ENCODE results near the gene EXTL1.

DNA sequence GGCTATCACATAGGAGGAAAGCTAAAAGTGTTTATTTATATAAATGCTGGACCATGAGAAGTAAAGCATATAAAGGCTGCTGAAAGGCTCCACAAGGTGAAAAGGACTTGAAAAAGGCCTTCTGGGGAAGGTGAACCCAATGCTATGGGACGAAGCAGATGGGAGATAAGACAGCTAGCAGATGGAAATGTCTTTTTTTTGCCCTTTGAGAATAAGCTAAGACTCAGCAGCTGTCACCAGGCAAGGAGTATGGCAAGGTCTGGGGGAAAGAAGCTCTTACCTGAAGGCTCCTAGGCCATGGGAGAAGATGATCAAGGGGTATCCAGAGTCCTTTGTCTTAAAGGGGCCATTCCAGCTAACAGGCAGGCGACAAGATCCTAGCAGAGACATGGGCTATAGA, 33.6 kb upstream of the EXTL1 start:
- TF ChIP-seq, protein P1, sequence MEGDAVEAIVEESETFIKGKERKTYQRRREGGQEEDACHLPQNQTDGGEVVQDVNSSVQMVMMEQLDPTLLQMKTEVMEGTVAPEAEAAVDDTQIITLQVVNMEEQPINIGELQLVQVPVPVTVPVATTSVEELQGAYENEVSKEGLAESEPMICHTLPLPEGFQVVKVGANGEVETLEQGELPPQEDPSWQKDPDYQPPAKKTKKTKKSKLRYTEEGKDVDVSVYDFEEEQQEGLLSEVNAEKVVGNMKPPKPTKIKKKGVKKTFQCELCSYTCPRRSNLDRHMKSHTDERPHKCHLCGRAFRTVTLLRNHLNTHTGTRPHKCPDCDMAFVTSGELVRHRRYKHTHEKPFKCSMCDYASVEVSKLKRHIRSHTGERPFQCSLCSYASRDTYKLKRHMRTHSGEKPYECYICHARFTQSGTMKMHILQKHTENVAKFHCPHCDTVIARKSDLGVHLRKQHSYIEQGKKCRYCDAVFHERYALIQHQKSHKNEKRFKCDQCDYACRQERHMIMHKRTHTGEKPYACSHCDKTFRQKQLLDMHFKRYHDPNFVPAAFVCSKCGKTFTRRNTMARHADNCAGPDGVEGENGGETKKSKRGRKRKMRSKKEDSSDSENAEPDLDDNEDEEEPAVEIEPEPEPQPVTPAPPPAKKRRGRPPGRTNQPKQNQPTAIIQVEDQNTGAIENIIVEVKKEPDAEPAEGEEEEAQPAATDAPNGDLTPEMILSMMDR (IDR thresholded peaks at IDR 0.05) = no peak
- TF ChIP-seq POLR2AphosphoS5 (IDR thresholded peaks at IDR 0.05; ENCODE audit: insufficient read depth in 1 of 2, low read depth in 1 of 2) (no peak), POLR2A (IDR thresholded peaks at IDR 0.05) (no peak)

Data from vagina (tissue), 2 donors.